Thyroid gland (tissue), 4 donors: ENCODE results near the gene REG4. TPM values are rescaled to one million over a fixed set of nuclear protein-coding genes. Genes with fewer than 3 reads are reported as not detected.

ENCODE experiments used
- DNase-seq, 2 donors: peaks; one replicate each; pipeline ENCODE4 v3.0.0-alpha.2; 2019
- H3K27ac ChIP-seq, 3 donors: fragments of 200-600 bp; sonication (generic); 1 replicate in 2 of 3; 2 replicates in 1 of 3; pipeline ENCODE4 v1.5.1; 2016 to 2019; ENCODE audit warnings: mild to moderate bottlenecking in 1 of 3, moderate library complexity in 1 of 3
- H3K27me3 ChIP-seq: fragments of 200-600 bp; sonication (generic); one replicate; pipeline ENCODE4 v1.5.1; 2019
- H3K36me3 ChIP-seq, 2 donors: fragments of 200-600 bp; sonication (generic); one replicate each; pipeline ENCODE4 v1.5.1; 2016 to 2019
- H3K4me1 ChIP-seq, 2 donors: fragments of 200-600 bp; sonication (generic); one replicate each; pipeline ENCODE4 v1.5.1; 2017 to 2019
- H3K4me3 ChIP-seq, 3 donors: fragments of 200-600 bp; sonication (generic); replicated peaks in 1 of 3; 1 replicate in 2 of 3; 2 replicates in 1 of 3; pipeline ENCODE4 v1.5.1; 2016; ENCODE audit warnings: mild to moderate bottlenecking in 1 of 3
- H3K9me3 ChIP-seq: fragments of 200-600 bp; sonication (generic); one replicate; pipeline ENCODE4 v1.5.1; 2017
- CTCF ChIP-seq, 6 experiments: fragments of 200-600 bp in 3 of 6; fragments of 450-650 bp in 3 of 6; sonication (generic) in 3 of 6; IDR thresholded peaks; one replicate each; pipeline ENCODE4 v1.5.1; 2016 to 2019; ENCODE audit warnings: antibody characterized with exemption in 6 of 6, mild to moderate bottlenecking in 2 of 6, inconsistent platforms in 1 of 6, moderate library complexity in 1 of 6
- POLR2A ChIP-seq, 2 donors: fragments of 450-650 bp; IDR thresholded peaks; one replicate each; pipeline ENCODE4 v1.6.1; 2017; ENCODE audit warnings: antibody characterized with exemption in 2 of 2, mild to moderate bottlenecking in 2 of 2, moderate library complexity in 1 of 2
- WGBS, 2 donors: methylation state at CpG; one replicate each; pipeline ENCODE4 v1.1.5; 2017; 5-methylcytosine and 5-hydroxymethylcytosine counted together
- intact Hi-C: fragments of 100-400 bp; cut with DNase I; formaldehyde crosslinking; loops from one replicate; pipeline ENCODE4 v1.15.1; 2023
- total RNA-seq, 4 donors: library from RNA; depleted of rRNA; stranded (reverse); fragments of >200 nt; gene quantifications; one replicate each; pipeline ENCODE4 v1.2.3, GENCODE V29; 2016

Gene REG4
- total RNA-seq, 4 donors from 2014 or later, result not detected

DNA sequence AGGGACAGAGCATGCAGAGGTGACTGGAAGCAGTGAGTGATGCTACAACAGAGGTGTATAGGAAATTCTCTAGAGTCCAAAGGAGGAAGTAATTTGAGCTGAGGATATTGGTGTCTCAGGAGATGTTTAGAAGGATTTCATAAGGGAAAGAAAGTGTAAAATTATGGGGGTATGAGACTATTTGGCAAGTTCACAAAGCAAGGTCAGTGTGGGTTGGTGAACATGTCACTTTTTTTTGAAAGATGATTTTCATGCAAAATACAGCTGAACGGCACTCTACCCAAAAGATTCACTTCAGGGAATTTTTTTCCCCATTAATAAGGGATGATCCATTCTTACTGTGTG, 66.7 kb downstream of the REG4 start:
- 93% methylated on average over 1 of the region's 1 CpG for WGBS, 2 donors
- TF ChIP-seq CTCF (IDR thresholded peaks at IDR 0.05) (no peak), POLR2A (IDR thresholded peaks at IDR 0.05) (no peak)
- intact Hi-C loops, result loop anchor here (10.0 kb wide), 1 partner anchor 60 kb away; no protein-coding TSS in a partner anchor
- Histone ChIP-seq H3K4me3 (no peak overlapping the region), H3K9me3 (no peaks in the 10 kb centered on the region), H3K4me1 (peaks cover 26 to 30% of the 10 kb centered on the region in 2 donors), H3K27ac (no peak overlapping the region), H3K36me3 (no peaks in the 10 kb centered on the region), H3K27me3 (no peaks in the 10 kb centered on the region)
- DNase-seq, result no peak

Other genes starting within 250 kb of the REG4 start
- gene ZNF697, start 163.2 kb downstream of the REG4 start, total RNA-seq, result 10 to 100 TPM; 10.8 to 17.9 (median 11.9) TPM
- 100 to 1,000 TPM in 2 of 4 donors, 10 to 100 TPM in 2; 36.0 to 308 (median 102) TPM for gene PHGDH, start 99.5 kb downstream of the REG4 start, total RNA-seq
- gene HMGCS2, start 42.6 kb downstream of the REG4 start, total RNA-seq, result 1 to 10 TPM in 2 of 4 donors, not detected in 2; 6.4 to 8.1 TPM
- under 1 TPM in 1 of 4 donors, not detected in 3; 0.13 TPM for gene ADAM30, start 85.1 kb upstream of the REG4 start, total RNA-seq